HG02840 (cell line): ENCODE data around the gene DYRK1B.
A peak's percentile ranks its signal among the peaks of the same experiment; 100 is the strongest.

ENCODE experiments used
- ATAC-seq: cut with Tn5 transposase; IDR thresholded peaks from one replicate; pipeline ENCODE4 v1.9.1; 2021; ENCODE audit warnings: mild to moderate bottlenecking, moderate library complexity, moderate number of reproducible peaks; ENCODE audit not compliant: unreplicated experiment, low FRiP score

DYRK1B gene

GRCh38 chr19:39832341-39833083 lies 1.4 kb downstream of the DYRK1B start:
- no peak for ATAC-seq

GRCh38 chr19:39831679-39832078 lies 2.3 kb downstream of the DYRK1B start:
- ATAC-seq: no peak

DNA sequence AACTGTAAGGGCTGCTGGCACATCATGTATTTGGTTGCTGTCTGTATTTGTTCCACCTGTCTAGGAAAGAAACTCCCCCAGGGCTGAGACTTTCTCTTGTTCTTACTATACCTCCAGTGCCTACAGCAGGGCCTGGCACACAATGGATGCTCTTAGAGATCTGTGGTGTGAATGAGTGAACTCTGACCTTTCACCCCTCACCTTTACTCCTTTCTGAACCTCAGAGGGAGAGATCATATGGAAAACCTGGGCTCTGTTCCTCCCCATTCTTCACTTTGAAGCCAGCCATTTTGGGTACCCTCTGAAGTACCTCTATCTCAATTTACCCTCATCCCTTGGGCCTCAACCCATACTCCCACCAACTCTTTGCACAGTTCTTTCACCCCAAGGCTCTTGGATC lies 3.1 kb downstream of the DYRK1B start:
- no peak for ATAC-seq

GRCh38 chr19:39830406-39830805 lies 3.6 kb downstream of the DYRK1B start:
- ATAC-seq: no peak

- ATAC-seq: no peak
These were observed 4.2 kb downstream of the DYRK1B start for GRCh38 chr19:39829702-39830275.

GRCh38 chr19:39828654-39829032 lies 5.3 kb downstream of the DYRK1B start:
- no peak for ATAC-seq

GRCh38 chr19:39828015-39828653 lies 5.8 kb downstream of the DYRK1B start:
- no peak for ATAC-seq

DNA sequence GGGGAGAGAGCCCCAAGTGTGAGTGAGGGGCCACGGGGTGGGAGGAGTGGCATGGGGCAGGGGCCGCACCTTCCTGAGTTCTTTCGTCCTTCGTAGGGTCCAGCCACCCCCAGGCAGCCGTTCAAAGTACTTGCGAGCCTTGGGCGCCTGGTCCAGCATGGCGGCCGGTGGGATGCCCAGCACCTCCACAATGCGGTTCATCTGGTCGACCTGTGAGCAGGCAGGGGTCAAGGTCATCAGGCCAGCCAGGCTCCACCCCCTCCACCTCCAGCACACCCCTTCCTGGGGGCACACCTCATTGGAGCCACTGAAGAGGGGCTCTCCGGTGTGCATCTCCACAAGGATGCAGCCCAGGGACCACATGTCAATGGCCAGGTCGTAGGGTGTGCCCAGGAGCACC lies 6.7 kb downstream of the DYRK1B start:
- ATAC-seq: no peak

DNA sequence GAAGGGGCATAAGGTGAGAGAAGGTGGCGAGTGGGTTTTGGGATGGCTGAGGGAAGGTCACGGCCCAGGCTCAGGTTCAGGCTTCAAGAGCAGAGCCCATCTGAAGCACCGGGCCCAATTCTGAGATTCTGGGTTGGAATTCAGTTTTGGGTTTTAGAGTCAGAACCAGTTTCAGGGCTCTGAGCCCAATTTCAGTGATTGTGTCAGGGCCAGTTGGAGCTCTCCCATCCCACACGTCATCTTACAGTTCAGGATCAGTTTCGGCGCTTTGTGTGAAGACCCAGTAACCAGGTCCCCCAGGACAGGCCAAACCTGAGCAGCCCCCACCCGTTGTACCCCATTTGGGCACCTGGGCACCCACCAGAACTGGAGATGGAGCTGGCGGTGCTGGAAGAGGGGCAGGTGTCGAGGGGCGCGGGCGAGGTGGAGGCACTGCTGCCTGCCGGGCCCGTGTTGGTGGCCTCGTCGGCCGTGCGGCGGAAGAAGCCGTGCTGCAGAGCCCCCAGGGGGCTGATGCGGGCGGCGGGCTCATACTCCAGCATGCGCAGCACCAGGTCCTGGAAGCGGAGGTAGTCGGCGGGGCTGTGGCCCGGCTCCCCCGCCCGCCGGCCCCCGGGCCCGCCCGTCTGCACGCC lies 7.5 kb downstream of the DYRK1B start:
- ATAC-seq: no peak

- ATAC-seq: no peak
These were observed 8.4 kb downstream of the DYRK1B start for GRCh38 chr19:39825531-39826076.

DNA sequence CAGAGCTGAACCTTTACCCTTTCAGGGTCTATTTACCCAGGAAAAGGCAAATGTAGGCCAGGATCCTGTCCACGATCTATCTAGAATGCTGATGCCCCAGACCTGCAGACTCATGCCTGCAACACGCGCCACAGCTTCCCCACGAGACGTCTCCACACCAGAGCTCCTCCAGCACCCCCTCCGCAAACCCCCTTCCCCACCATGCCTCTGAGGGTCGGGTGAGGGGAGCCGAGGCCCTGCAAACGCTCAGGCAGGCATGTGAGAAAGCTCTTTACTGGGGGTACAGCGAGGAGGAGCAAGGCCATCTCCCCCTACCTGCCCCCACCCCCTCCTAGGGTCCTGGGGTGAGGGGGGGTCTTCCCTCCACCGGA lies 8.9 kb downstream of the DYRK1B start:
- no peak for ATAC-seq

- peak; percentile 80 for ATAC-seq
These were observed 9.5 kb downstream of the DYRK1B start for GRCh38 chr19:39824143-39825092.

- ATAC-seq: no peak
These were observed 10.3 kb downstream of the DYRK1B start for GRCh38 chr19:39823686-39824085.

DNA sequence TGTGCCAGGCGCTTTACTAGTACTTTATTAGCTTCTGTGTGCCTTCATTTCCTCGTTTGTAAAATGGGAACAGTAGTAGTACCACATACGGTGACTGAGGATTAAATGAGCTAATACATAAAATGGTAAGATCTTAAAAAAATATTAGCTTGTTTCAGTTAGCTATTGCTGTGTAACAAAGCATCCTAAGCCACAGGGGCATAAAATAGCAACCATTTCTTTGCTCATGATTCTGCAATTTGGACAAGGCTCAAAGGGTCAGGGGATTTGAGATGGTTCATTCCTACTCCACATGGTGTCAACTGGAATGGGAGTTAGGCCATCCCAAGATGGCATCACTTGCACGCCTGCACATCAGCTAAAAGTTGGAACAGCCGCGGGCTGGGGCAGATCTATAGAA lies 13.3 kb downstream of the DYRK1B start:
- ATAC-seq: no peak

- no peak for ATAC-seq
These were observed 14.2 kb downstream of the DYRK1B start for GRCh38 chr19:39819786-39820185.

- no peak for ATAC-seq
These were observed 15.3 kb downstream of the DYRK1B start for GRCh38 chr19:39818626-39819097.

- ATAC-seq: no peak
These were observed 15.9 kb downstream of the DYRK1B start for GRCh38 chr19:39817888-39818561.

GRCh38 chr19:39816287-39817048 lies 17.5 kb downstream of the DYRK1B start:
- ATAC-seq: no peak

DNA sequence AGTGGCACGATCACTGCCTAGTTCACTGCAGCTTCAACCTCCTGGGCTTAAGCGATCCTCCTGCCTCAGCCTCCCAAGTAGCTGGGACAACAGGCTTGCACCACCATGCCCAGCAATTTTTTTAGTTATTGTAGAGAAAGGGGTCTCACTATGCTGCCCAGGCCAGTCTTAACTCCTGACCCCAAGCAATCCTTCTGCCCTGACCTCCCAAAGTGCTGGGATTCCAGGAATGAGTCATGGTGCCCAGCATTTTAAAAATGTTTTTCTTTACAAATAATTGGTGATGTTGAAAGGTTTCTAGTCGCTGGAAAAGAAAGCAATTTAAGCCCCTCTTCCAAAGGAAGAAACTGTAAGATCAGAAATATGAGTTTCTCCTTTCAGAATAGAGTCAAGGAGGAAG lies 19.4 kb downstream of the DYRK1B start:
- ATAC-seq: no peak
